ENCODE results near the gene TSSK6. TPM values are rescaled to one million over a fixed set of nuclear protein-coding genes. Genes with fewer than 3 reads are reported as not detected.

TSSK6 gene
- total and polyA plus RNA-seq, 10 of the 15 experiments (the other 5 are each of a cell fraction or from before 2014, with no cell fraction given) = 0.06 to 3.6 (median 0.98) TPM; not detected in 2

GRCh38 chr19:19504754-19505668 is 10.3 kb downstream of the TSSK6 start (continued):
- no peak for TF ChIP-seq CUX1 (IDR thresholded peaks at IDR 0.05; ENCODE audit: insufficient replicate concordance, low read depth, low read length)

GRCh38 chr19:19502808-19503602 is 12.3 kb downstream of the TSSK6 start:
- intact Hi-C loops (cut with micrococcal nuclease; ENCODE audit: unreplicated experiment) (no loop called here), in situ Hi-C loops (cut with MboI) (no loop called here)
- POLR2A ChIA-PET = interaction anchor here (0.6 kb wide), 1 partner anchor 56 kb away, joined by 3 read pairs; no protein-coding TSS in a partner anchor
- SMC1A ChIA-PET (ENCODE audit: uncharacterized antibody, unreplicated experiment) = no interaction called here
- Histone ChIP-seq H2AFZ (ENCODE audit: control insufficient read depth, low read depth, low read length) (no peak overlapping the region), H3K4me3 (no peak overlapping the region), H3K9me3 (replicated peaks; ENCODE audit: control insufficient read depth, insufficient read depth, low read length) (no peaks in the 10 kb centered on the region), H3K4me2 (ENCODE audit: control insufficient read depth, insufficient read depth) (no peak overlapping the region), H3K9ac (ENCODE audit: control insufficient read depth, insufficient read depth, low read length) (no peak overlapping the region), H4K20me1 (ENCODE audit: control insufficient read depth, insufficient read depth) (no peaks in the 10 kb centered on the region), H3K4me1 (ENCODE audit: control insufficient read depth, insufficient read depth, low read length) (no peaks in the 10 kb centered on the region), H3K36me3 (ENCODE audit: control insufficient read depth in 2 of 2, insufficient read depth in 2 of 2, low read length in 1 of 2) (peaks cover 33 to 55% of the 10 kb centered on the region in 2 experiments), H3K27ac (ENCODE audit: control insufficient read depth, insufficient read depth) (no peak overlapping the region), H3K27me3 (replicated peaks in 1 of 2; ENCODE audit: control insufficient read depth in 2 of 2, insufficient read depth in 2 of 2, low read length in 1 of 2) (no peaks in the 10 kb centered on the region), H3K79me2 (ENCODE audit: control insufficient read depth, insufficient read depth, low read length) (no peaks in the 10 kb centered on the region)
- TF ChIP-seq NKRF (conservative IDR thresholded peaks at IDR 0.05) (no peak), SPI1 (IDR thresholded peaks at IDR 0.05; ENCODE audit: borderline replicate concordance, insufficient read depth, low read depth, low read length) (no peak), SRF (IDR thresholded peaks at IDR 0.05; ENCODE audit: low read depth in 2 of 2, low read length in 2 of 2) (no peak), EED (IDR thresholded peaks at IDR 0.05; ENCODE audit: low read depth) (no peak)
- no peak for FAIRE-seq
- no peak for DNase-seq (ENCODE audit: low read depth, low spot score)
- CTCF ChIA-PET = no interaction called here
- ATAC-seq = no peak
- RAD21 ChIA-PET (ENCODE audit: unreplicated experiment) = no interaction called here
- WGBS (ENCODE audit: insufficient coverage, insufficient replicate concordance, low lambda C conversion rate, missing lambda C conversion rate) = 90% methylated on average over 18 of the region's 18 CpGs
- BruUV-seq (replicated peaks) = no TSS peak

Data from GM12878 (cell line).